ENCODE data around the gene ARHGAP18. TPM values are rescaled to one million over a fixed set of nuclear protein-coding genes. Genes with fewer than 3 reads are reported as not detected.
"Not testable (repeated sequence)": the region's sequence is repeated elsewhere in the genome, so short reads cannot be mapped to it uniquely, and the experiment has no call there.

ARHGAP18 gene
- total RNA-seq, 1 donor from 2014 or later, result 57.9 TPM

GRCh38 chr6:129576456-129576855 is 133.5 kb downstream of the ARHGAP18 start:
- ATAC-seq (no peak), DNase-seq (no peak)
- H3K4me1 ChIP-seq, result no peaks in the 10 kb centered on the region
- intact Hi-C loops (cut with DNase I), result no loop called here
- TF ChIP-seq, protein P1, sequence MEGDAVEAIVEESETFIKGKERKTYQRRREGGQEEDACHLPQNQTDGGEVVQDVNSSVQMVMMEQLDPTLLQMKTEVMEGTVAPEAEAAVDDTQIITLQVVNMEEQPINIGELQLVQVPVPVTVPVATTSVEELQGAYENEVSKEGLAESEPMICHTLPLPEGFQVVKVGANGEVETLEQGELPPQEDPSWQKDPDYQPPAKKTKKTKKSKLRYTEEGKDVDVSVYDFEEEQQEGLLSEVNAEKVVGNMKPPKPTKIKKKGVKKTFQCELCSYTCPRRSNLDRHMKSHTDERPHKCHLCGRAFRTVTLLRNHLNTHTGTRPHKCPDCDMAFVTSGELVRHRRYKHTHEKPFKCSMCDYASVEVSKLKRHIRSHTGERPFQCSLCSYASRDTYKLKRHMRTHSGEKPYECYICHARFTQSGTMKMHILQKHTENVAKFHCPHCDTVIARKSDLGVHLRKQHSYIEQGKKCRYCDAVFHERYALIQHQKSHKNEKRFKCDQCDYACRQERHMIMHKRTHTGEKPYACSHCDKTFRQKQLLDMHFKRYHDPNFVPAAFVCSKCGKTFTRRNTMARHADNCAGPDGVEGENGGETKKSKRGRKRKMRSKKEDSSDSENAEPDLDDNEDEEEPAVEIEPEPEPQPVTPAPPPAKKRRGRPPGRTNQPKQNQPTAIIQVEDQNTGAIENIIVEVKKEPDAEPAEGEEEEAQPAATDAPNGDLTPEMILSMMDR (IDR thresholded peaks at IDR 0.05), result no peak
- peaks cover 26% of the 10 kb centered on the region for H3K36me3 ChIP-seq
- H3K4me3 ChIP-seq, result no peak overlapping the region
- H3K27me3 ChIP-seq (ENCODE audit: low read depth), result no peaks in the 10 kb centered on the region
- no peaks in the 10 kb centered on the region for H3K9me3 ChIP-seq
- H3K27ac ChIP-seq, result no peak overlapping the region

- peak overlapping the region; percentile 30 for H3K4me3 ChIP-seq
- intact Hi-C loops (cut with DNase I), result no loop called here
- ATAC-seq, result peak; percentile 81 to 87
- H3K36me3 ChIP-seq, result peaks cover 20% of the 10 kb centered on the region
- H3K9me3 ChIP-seq, result no peaks in the 10 kb centered on the region
- no peak overlapping the region for H3K27ac ChIP-seq
- no peaks in the 10 kb centered on the region for H3K4me1 ChIP-seq
- no peak for DNase-seq
- no peaks in the 10 kb centered on the region for H3K27me3 ChIP-seq (ENCODE audit: low read depth)
- TF ChIP-seq, protein P1 (IDR thresholded peaks at IDR 0.05), result peak; percentile 72
Observed at GRCh38 chr6:129575378-129576118, 134.4 kb downstream of the ARHGAP18 start.

- intact Hi-C loops (cut with DNase I); DNase-seq; H3K27me3 ChIP-seq (ENCODE audit: low read depth); H3K4me1 ChIP-seq; H3K27ac ChIP-seq; H3K4me3 ChIP-seq; H3K9me3 ChIP-seq; ATAC-seq: not testable (repeated sequence)
- peaks cover 15% of the 10 kb centered on the region for H3K36me3 ChIP-seq
Observed at GRCh38 chr6:129574605-129575004, 135.4 kb downstream of the ARHGAP18 start.

GRCh38 chr6:129570929-129571328 is 139.0 kb downstream of the ARHGAP18 start:
- ATAC-seq; DNase-seq; H3K9me3 ChIP-seq; H3K4me1 ChIP-seq; H3K27ac ChIP-seq; intact Hi-C loops (cut with DNase I); H3K36me3 ChIP-seq; H3K4me3 ChIP-seq; H3K27me3 ChIP-seq (ENCODE audit: low read depth): not testable (repeated sequence)

GRCh38 chr6:129568015-129568414 is 142.0 kb downstream of the ARHGAP18 start:
- H3K27me3 ChIP-seq (ENCODE audit: low read depth), result no peaks in the 10 kb centered on the region
- no peak overlapping the region for H3K27ac ChIP-seq
- no peak for ATAC-seq
- no peaks in the 10 kb centered on the region for H3K9me3 ChIP-seq
- no peak for DNase-seq
- intact Hi-C loops (cut with DNase I), result no loop called here
- no peaks in the 10 kb centered on the region for H3K4me1 ChIP-seq
- TF ChIP-seq, protein P1 (IDR thresholded peaks at IDR 0.05), result no peak
- H3K36me3 ChIP-seq, result no peaks in the 10 kb centered on the region
- H3K4me3 ChIP-seq, result no peak overlapping the region

DNA sequence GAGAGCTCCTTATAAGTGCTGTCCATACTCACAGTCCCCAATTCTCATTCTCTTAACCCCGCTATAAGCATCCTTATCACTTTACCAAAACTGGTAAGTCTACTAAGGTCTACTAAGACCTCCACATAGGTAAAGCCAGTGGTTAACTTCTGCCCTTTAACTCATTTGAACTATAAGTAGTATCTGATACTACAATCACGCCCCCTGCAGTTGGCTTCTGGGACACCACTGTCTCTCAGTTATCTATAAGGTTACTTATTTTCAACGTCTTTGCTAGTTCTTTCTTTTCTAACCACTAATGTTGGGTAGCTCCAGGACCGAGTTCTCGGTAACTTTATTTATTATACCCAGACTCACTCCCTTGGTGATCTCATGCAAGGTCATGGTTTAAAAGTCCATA is 142.6 kb downstream of the ARHGAP18 start:
- H3K36me3 ChIP-seq, result no peaks in the 10 kb centered on the region
- no peak for ATAC-seq
- intact Hi-C loops (cut with DNase I), result no loop called here

More for the DNA sequence above, 142.6 kb downstream of the ARHGAP18 start:
- H3K27me3 ChIP-seq (ENCODE audit: low read depth), result no peaks in the 10 kb centered on the region
- no peak overlapping the region for H3K27ac ChIP-seq
- no peaks in the 10 kb centered on the region for H3K4me1 ChIP-seq
- TF ChIP-seq, protein P1 (IDR thresholded peaks at IDR 0.05), result peak; percentile 32
- DNase-seq, result no peak
- H3K4me3 ChIP-seq, result no peak overlapping the region
- H3K9me3 ChIP-seq, result no peaks in the 10 kb centered on the region
